ENCODE measurements around the gene ACTR6. TPM values are rescaled to one million over a fixed set of nuclear protein-coding genes. Genes with fewer than 3 reads are reported as not detected.
A peak's percentile ranks its signal among the peaks of the same experiment; 100 is the strongest.

The ACTR6 gene
- total RNA-seq, 1 donor from 2014 or later: 23.9 TPM

GRCh38 chr12:100163416-100164152 lies 37.0 kb upstream of the ACTR6 start:
- H3K27ac Mint-ChIP-seq (ENCODE audit: unreplicated experiment): peak overlapping the region; percentile 34
- Histone ChIP-seq H3K27me3 (ENCODE audit: insufficient read depth, low read length) (no peaks in the 10 kb centered on the region), H3K9me3 (ENCODE audit: insufficient read depth, low read depth, low read length) (no peaks in the 10 kb centered on the region), H2AFZ (ENCODE audit: low read depth, low read length) (peak overlapping the region; percentile 77), H3K9ac (ENCODE audit: low read length) (peak overlapping the region; percentile 38), H3K4me1 (ENCODE audit: insufficient read depth, low read length) (no peaks in the 10 kb centered on the region), H3K4me3 (ENCODE audit: insufficient read depth, low read depth, low read length) (peak overlapping the region; percentile 35), H3K79me2 (ENCODE audit: insufficient read depth, low read length) (no peaks in the 10 kb centered on the region), H3K27ac (ENCODE audit: low read depth, low read length) (no peak overlapping the region), H4K20me1 (ENCODE audit: insufficient read depth, low read length) (no peaks in the 10 kb centered on the region), H3K4me2 (ENCODE audit: low read length) (peak overlapping the region; percentile 80), H3K36me3 (ENCODE audit: insufficient read depth, low read length) (no peaks in the 10 kb centered on the region)
- H3K4me3 Mint-ChIP-seq (ENCODE audit: unreplicated experiment): peak overlapping the region; percentile 84
- no peaks in the 10 kb centered on the region for H3K36me3 Mint-ChIP-seq (ENCODE audit: low read depth, unreplicated experiment)
- FAIRE-seq (no peak), DNase-seq (ENCODE audit: low read depth) (peak; percentile 42)
- H3K4me1 Mint-ChIP-seq (ENCODE audit: low read depth, unreplicated experiment): no peaks in the 10 kb centered on the region
- peaks cover 4% of the 10 kb centered on the region for H3K9me3 Mint-ChIP-seq (ENCODE audit: unreplicated experiment)
- peaks cover 3% of the 10 kb centered on the region for H3K27me3 Mint-ChIP-seq (ENCODE audit: low read depth, unreplicated experiment)
- TF ChIP-seq EZH2 (IDR thresholded peaks at IDR 0.05; ENCODE audit: insufficient read depth, low read length) (no peak), CTCF (IDR thresholded peaks at IDR 0.05; ENCODE audit: insufficient read depth, low read depth, low read length) (no peak)

GRCh38 chr12:100164153-100164704 lies 36.4 kb upstream of the ACTR6 start:
- no peak overlapping the region for H3K27ac Mint-ChIP-seq (ENCODE audit: unreplicated experiment)

More at GRCh38 chr12:100164153-100164704, 36.4 kb upstream of the ACTR6 start:
- TF ChIP-seq EZH2 (IDR thresholded peaks at IDR 0.05; ENCODE audit: insufficient read depth, low read length): no peak
- no peak for TF ChIP-seq CTCF (IDR thresholded peaks at IDR 0.05; ENCODE audit: insufficient read depth, low read depth, low read length)
- FAIRE-seq (no peak), DNase-seq (ENCODE audit: low read depth) (no peak)
- Histone ChIP-seq H3K4me3 (ENCODE audit: insufficient read depth, low read depth, low read length) (peak overlapping the region; percentile 35), H2AFZ (ENCODE audit: low read depth, low read length) (peak overlapping the region; percentile 77), H3K4me2 (ENCODE audit: low read length) (peak overlapping the region; percentile 80), H3K27me3 (ENCODE audit: insufficient read depth, low read length) (no peaks in the 10 kb centered on the region), H3K9me3 (ENCODE audit: insufficient read depth, low read depth, low read length) (no peaks in the 10 kb centered on the region), H3K36me3 (ENCODE audit: insufficient read depth, low read length) (no peaks in the 10 kb centered on the region), H3K27ac (ENCODE audit: low read depth, low read length) (no peak overlapping the region), H4K20me1 (ENCODE audit: insufficient read depth, low read length) (no peaks in the 10 kb centered on the region), H3K4me1 (ENCODE audit: insufficient read depth, low read length) (no peaks in the 10 kb centered on the region), H3K79me2 (ENCODE audit: insufficient read depth, low read length) (no peaks in the 10 kb centered on the region), H3K9ac (ENCODE audit: low read length) (no peak overlapping the region)
- H3K4me1 Mint-ChIP-seq (ENCODE audit: low read depth, unreplicated experiment): no peaks in the 10 kb centered on the region
- H3K27me3 Mint-ChIP-seq (ENCODE audit: low read depth, unreplicated experiment): peaks cover 5% of the 10 kb centered on the region
- no peaks in the 10 kb centered on the region for H3K36me3 Mint-ChIP-seq (ENCODE audit: low read depth, unreplicated experiment)
- H3K9me3 Mint-ChIP-seq (ENCODE audit: unreplicated experiment): peaks cover 4% of the 10 kb centered on the region
- H3K4me3 Mint-ChIP-seq (ENCODE audit: unreplicated experiment): peak overlapping the region; percentile 84
